HepG2 (cell line): ENCODE data around the gene EXO1. TPM values are rescaled to one million over a fixed set of nuclear protein-coding genes. Genes with fewer than 3 reads are reported as not detected.

ENCODE experiments used
- ATAC-seq: fragments of 200-7000 bp; cut with Tn5 transposase; 3 replicates; pipeline ENCODE4 v1.9.1; 2020; ENCODE audit warnings: mild to moderate bottlenecking, moderate library complexity
- BruUV-seq: library from RNA; stranded (reverse); fragments of 400-500 nt; replicated peaks from 2 replicates; lab custom pipeline; 2021; lab: Mats Ljungman, UMichigan
- CTCF ChIA-PET: fragments of 300-600 bp; formaldehyde crosslinking; extraction: SDS; loops from one replicate; lab custom pipeline; 2021; ENCODE audit warnings: low total read pairs, inconsistent platforms, low intra/inter-chr PET ratio; lab: Yijun Ruan, JAX
- POLR2A ChIA-PET: fragments of 350-600 bp; sonication (Branson Sonifier 250); formaldehyde crosslinking; loops from one replicate; lab custom pipeline; 2020; ENCODE audit warnings: antibody characterized with exemption, inconsistent platforms; lab: Yijun Ruan, JAX
- DNase-seq: peaks from one replicate; pipeline ENCODE4 v3.0.0-alpha.2; 2015; ENCODE audit warnings: low spot score
- FAIRE-seq: peaks from 3 replicates; lab custom pipeline; 2011; peaks lifted over from hg19 to GRCh38; lab: Jason Lieb, UNC
- H2AFZ ChIP-seq: one replicate; pipeline ENCODE4 v1.6.1; 2011; ENCODE audit warnings: low read length, inconsistent platforms
- H3K27ac ChIP-seq: fragments of 300-600 bp; 3 replicates; pipeline ENCODE4 v1.8.0; 2011; ENCODE audit warnings: mixed run types, mild to moderate bottlenecking, mixed read lengths, low read length, inconsistent platforms; ENCODE audit not compliant: insufficient read depth; ENCODE audit errors: extremely low read length
- H3K27me3 ChIP-seq, 2 experiments: fragments of 200-600 bp in 1 of 2; 2 replicates in 1 of 2; 3 replicates in 1 of 2; pipeline versions ENCODE4 v1.6.0 to v1.8.0; 2011; ENCODE audit warnings: low read length in 2 of 2, mild to moderate bottlenecking in 2 of 2, moderate library complexity in 2 of 2, inconsistent platforms in 1 of 2; ENCODE audit not compliant: insufficient read depth in 2 of 2, control insufficient read depth in 1 of 2
- H3K36me3 ChIP-seq, 2 experiments: fragments of 200-600 bp in 1 of 2; replicated peaks in 1 of 2; 2 replicates in 1 of 2; 3 replicates in 1 of 2; pipeline versions ENCODE4 v1.5.1 to v1.8.0; 2011; ENCODE audit warnings: low read length in 2 of 2, inconsistent platforms in 1 of 2; ENCODE audit not compliant: insufficient read depth in 2 of 2, control insufficient read depth in 1 of 2
- H3K4me1 ChIP-seq: 2 replicates; pipeline ENCODE4 v1.5.1; 2012; ENCODE audit warnings: low read length, inconsistent platforms; ENCODE audit not compliant: insufficient read depth
- H3K4me2 ChIP-seq: 2 replicates; pipeline ENCODE4 v1.6.0; 2011; ENCODE audit warnings: low read depth, low read length, inconsistent platforms
- H3K4me3 ChIP-seq, 3 experiments: fragments of 200-600 bp in 1 of 3; sonication (generic), shearing (Covaris generic) in 1 of 3; replicated peaks in 1 of 3; 2 replicates each; pipeline ENCODE4 v1.5.1; 2011 to 2016; ENCODE audit warnings: low read length in 3 of 3, inconsistent platforms in 2 of 3, low read depth in 2 of 3, mild to moderate bottlenecking in 2 of 3, control low read depth in 1 of 3, mixed read lengths in 1 of 3; ENCODE audit not compliant: insufficient read depth in 1 of 3
- H3K79me2 ChIP-seq: one replicate; pipeline ENCODE4 v1.6.1; 2011; ENCODE audit warnings: low read length, inconsistent platforms; ENCODE audit not compliant: insufficient read depth
- H3K9ac ChIP-seq: 2 replicates; pipeline ENCODE4 v1.6.0; 2011; ENCODE audit warnings: mild to moderate bottlenecking, low read depth, low read length, inconsistent platforms; ENCODE audit not compliant: insufficient read depth
- H3K9me3 ChIP-seq: 2 replicates; pipeline ENCODE4 v1.5.1; 2012; ENCODE audit warnings: mild to moderate bottlenecking, low read length
- H4K20me1 ChIP-seq: 2 replicates; pipeline ENCODE4 v1.6.0; 2011; ENCODE audit warnings: inconsistent platforms, mild to moderate bottlenecking, low read length, moderate library complexity; ENCODE audit not compliant: insufficient read depth
- BRCA1 ChIP-seq: sonication (generic); formaldehyde crosslinking; IDR thresholded peaks from 2 replicates; pipeline ENCODE4 v1.4.0; 2020; ENCODE audit warnings: missing genetic modification reagents
- CBX2 ChIP-seq, 2 experiments: fragments of 200-600 bp in 1 of 2; sonication (generic); formaldehyde crosslinking in 1 of 2; IDR thresholded peaks; 2 replicates each; pipeline versions ENCODE4 v1.7.0 to v1.8.1; 2018 to 2022; ENCODE audit warnings: low read depth in 2 of 2, low read length in 1 of 2, mild to moderate bottlenecking in 1 of 2, missing genetic modification reagents in 1 of 2
- CENPBD1 ChIP-seq: sonication (generic); formaldehyde crosslinking; IDR thresholded peaks from 2 replicates; pipeline ENCODE4 v1.8.0; 2022; ENCODE audit warnings: missing genetic modification reagents, low read depth, mild to moderate bottlenecking, borderline replicate concordance
- EHMT2 ChIP-seq: fragments of 200-600 bp; sonication (generic); IDR thresholded peaks from 2 replicates; pipeline ENCODE4 v1.7.0; 2017; ENCODE audit warnings: antibody characterized with exemption, low read depth, low read length, borderline replicate concordance
- FOSL2 ChIP-seq: sonication (generic); formaldehyde crosslinking; IDR thresholded peaks from 2 replicates; pipeline ENCODE4 v1.4.0; 2020; ENCODE audit warnings: missing genetic modification reagents
- GLI4 ChIP-seq: sonication (generic); formaldehyde crosslinking; IDR thresholded peaks from 2 replicates; pipeline ENCODE4 v1.5.1; 2020; ENCODE audit warnings: missing genetic modification reagents, mild to moderate bottlenecking, moderate library complexity, borderline replicate concordance
- MTF1 ChIP-seq: sonication (generic); formaldehyde crosslinking; IDR thresholded peaks from 2 replicates; pipeline ENCODE4 v1.5.0; 2020; ENCODE audit warnings: missing genetic modification reagents
- MZF1 ChIP-seq: sonication (generic); formaldehyde crosslinking; IDR thresholded peaks from 2 replicates; pipeline ENCODE4 v1.8.1; 2023; ENCODE audit warnings: mild to moderate bottlenecking, missing genetic modification reagents, borderline replicate concordance
- NR2F1 ChIP-seq, 2 experiments: fragments of 450-650 bp in 1 of 2; formaldehyde crosslinking in 1 of 2; IDR thresholded peaks; 2 replicates each; pipeline versions ENCODE4 v1.5.0 to v1.6.1; 2016 to 2020; ENCODE audit warnings: mild to moderate bottlenecking in 1 of 2, missing compliant biosample characterization in 1 of 2, missing genetic modification reagents in 1 of 2, moderate library complexity in 1 of 2
- RXRB ChIP-seq: IDR thresholded peaks from 2 replicates; pipeline ENCODE4 v1.6.1; 2016; ENCODE audit warnings: borderline replicate concordance, missing genetic modification reagents, missing compliant biosample characterization
- TBP ChIP-seq: sonication (generic); formaldehyde crosslinking; IDR thresholded peaks from 2 replicates; pipeline ENCODE4 v1.5.0; 2020; ENCODE audit warnings: missing genetic modification reagents
- TRIM22 ChIP-seq: fragments of 450-650 bp; IDR thresholded peaks from 2 replicates; pipeline ENCODE4 v1.6.1; 2017
- ZNF317 ChIP-seq: sonication (generic); formaldehyde crosslinking; IDR thresholded peaks from 2 replicates; pipeline ENCODE4 v1.5.0; 2020; ENCODE audit warnings: mild to moderate bottlenecking, missing genetic modification reagents
- ZNF343 ChIP-seq: sonication (generic); formaldehyde crosslinking; IDR thresholded peaks from 2 replicates; pipeline ENCODE4 v1.4.0; 2020; ENCODE audit warnings: mild to moderate bottlenecking, missing genetic modification reagents
- ZNF816 ChIP-seq: sonication (generic); formaldehyde crosslinking; IDR thresholded peaks from 2 replicates; pipeline ENCODE4 v1.8.0; 2022; ENCODE audit warnings: missing genetic modification reagents, mild to moderate bottlenecking, borderline replicate concordance
- ZNF839 ChIP-seq: sonication (generic); formaldehyde crosslinking; IDR thresholded peaks from 2 replicates; pipeline ENCODE4 v1.4.0; 2020; ENCODE audit warnings: missing genetic modification reagents, mild to moderate bottlenecking, borderline replicate concordance
- ZSCAN25 ChIP-seq: sonication (generic); formaldehyde crosslinking; IDR thresholded peaks from 2 replicates; pipeline ENCODE4 v1.8.0; 2022; ENCODE audit warnings: mild to moderate bottlenecking, missing genetic modification reagents
- ZSCAN30 ChIP-seq: sonication (generic); formaldehyde crosslinking; IDR thresholded peaks from 2 replicates; pipeline ENCODE4 v1.5.0; 2020; ENCODE audit warnings: mild to moderate bottlenecking, missing genetic modification reagents
- WGBS: methylation state at CpG from one replicate; pipeline ENCODE4 v1.1.6; 2017; ENCODE audit warnings: low lambda C conversion rate; 5-methylcytosine and 5-hydroxymethylcytosine counted together
- in situ Hi-C: cut with HindIII; loops from 2 replicates; pipeline ENCODE4 v1.10.0; 2017; ENCODE audit warnings: low pct_unique_long_range_greater_than_20kb; ENCODE audit not compliant: extremely low pct_ligation_motif_present
- intact Hi-C: fragments of 100-400 bp; cut with micrococcal nuclease; formaldehyde crosslinking; loops from one replicate; pipeline ENCODE4 v1.10.0; 2022; ENCODE audit not compliant: unreplicated experiment
- polyA plus RNA-seq, 8 experiments: library from polyadenylated mRNA; depleted of rRNA in 3 of 8; stranded (reverse) in 7 of 8; unstranded in 1 of 8; fragments of >200 nt; fragmentation: Illumina TruSeq in 4 of 8; extraction: Trizol in 4 of 8; gene quantifications; 2 replicates each; pipeline versions ENCODE4 v1.2.1 to v1.2.3, GENCODE V29; 2011 to 2016; ENCODE audit warnings: low read depth in 4 of 8, missing spikeins in 1 of 8, mixed read lengths in 1 of 8; ENCODE audit not compliant: insufficient read depth in 1 of 8
- total RNA-seq, 5 experiments: library from RNA; depleted of rRNA; stranded (reverse); fragments of >200 nt; fragmentation: Illumina TruSeq; extraction: Trizol; gene quantifications; 2 replicates each; pipeline ENCODE4 v1.2.3, GENCODE V29; 2016; ENCODE audit warnings: low read depth in 1 of 5

EXO1 gene
- total and polyA plus RNA-seq, 2 of the 13 experiments (the other 11 are each of a cell fraction or from before 2014, with no cell fraction given), result 3.2 to 26.1 TPM

GRCh38 chr1:241847540-241847795 is 536 bp upstream of the EXO1 start:
- intact Hi-C loops (no loop called here), in situ Hi-C loops (no loop called here)
- Histone ChIP-seq H3K36me3 (peaks cover 0 to 3% of the 10 kb centered on the region in 2 experiments; a peak in 1 of 5 replicates), H3K9ac (peak overlapping the region; percentile 79), H3K4me1 (peaks cover 29% of the 10 kb centered on the region), H3K27ac (peak overlapping the region; percentile 86), H2AFZ (peak overlapping the region; percentile 79), H4K20me1 (no peaks in the 10 kb centered on the region), H3K4me3 (peak overlapping the region; percentile 90 to 99 (median 97)), H3K27me3 (no peaks in the 10 kb centered on the region; a peak in 1 of 5 replicates), H3K79me2 (peaks cover 2% of the 10 kb centered on the region), H3K4me2 (peak overlapping the region; percentile 82), H3K9me3 (no peaks in the 10 kb centered on the region)
- 1% methylated on average over 6 of the region's 6 CpGs for WGBS
- ATAC-seq (no peak), DNase-seq (no peak), FAIRE-seq (no peak)
- no TSS peak for BruUV-seq
- CTCF ChIA-PET, result no interaction called here
- POLR2A ChIA-PET, result interaction anchor here (1.8 kb wide), 1 partner anchor 207 kb away, joined by 10 read pairs; the partner anchor contains the start of genes CHML and OPN3
- 0 out of 2 replicates have a peak, but pooled peaks have one; percentile 10 for TF ChIP-seq BRCA1
- no peak for TF ChIP-seq MTF1 (CRISPR knock-in tag)
- TF ChIP-seq ZSCAN30, result 0 out of 2 replicates have a peak, but pooled peaks have one; percentile 31
- no peak for TF ChIP-seq CENPBD1 (CRISPR knock-in tag)
- peak; percentile 36; the same call in 1 of the 2 replicates for TF ChIP-seq ZNF816 (CRISPR knock-in tag)
- TF ChIP-seq EHMT2, result no peak

GRCh38 chr1:241848686-241849344 is 811 bp downstream of the EXO1 start:
- peaks cover 0 to 4% of the 10 kb centered on the region in 2 experiments; a peak in 1 of 5 replicates for H3K36me3 ChIP-seq
- no peak for FAIRE-seq
- H3K79me2 ChIP-seq, result peaks cover 2% of the 10 kb centered on the region
- peak overlapping the region; percentile 81 for H2AFZ ChIP-seq
- POLR2A ChIA-PET, result no interaction called here
- no peaks in the 10 kb centered on the region for H3K9me3 ChIP-seq
- DNase-seq, result no peak
- H3K4me1 ChIP-seq, result peaks cover 29% of the 10 kb centered on the region
- H3K9ac ChIP-seq, result peak overlapping the region; percentile 79
- peak overlapping the region; percentile 90 to 99 (median 97) for H3K4me3 ChIP-seq
- no peaks in the 10 kb centered on the region; a peak in 1 of 5 replicates for H3K27me3 ChIP-seq
- peak overlapping the region; percentile 86 for H3K27ac ChIP-seq
- in situ Hi-C loops, result no loop called here
- ATAC-seq, result peak; percentile 22
- H4K20me1 ChIP-seq, result no peaks in the 10 kb centered on the region
- H3K4me2 ChIP-seq, result peak overlapping the region; percentile 82
- 2% methylated on average over 13 of the region's 13 CpGs for WGBS
- intact Hi-C loops, result no loop called here
- CTCF ChIA-PET, result no interaction called here
- BruUV-seq, result no TSS peak
- no peak for TF ChIP-seq MZF1 (CRISPR knock-in tag)
- no peak for TF ChIP-seq ZNF317 (CRISPR knock-in tag)
- no peak for TF ChIP-seq NR2F1 (CRISPR knock-in tag; IDR thresholded peaks at IDR 0.05)
- TF ChIP-seq TBP (CRISPR knock-in tag), result no peak
- no peak for TF ChIP-seq GLI4 (CRISPR knock-in tag)
- TF ChIP-seq ZSCAN25 (CRISPR knock-in tag), result no peak
- no peak for TF ChIP-seq RXRB (CRISPR knock-in tag)
- TF ChIP-seq ZNF343 (CRISPR knock-in tag), result no peak
- no peak for TF ChIP-seq FOSL2 (CRISPR knock-in tag)
- TF ChIP-seq ZNF839 (CRISPR knock-in tag), result no peak
- no peak for TF ChIP-seq CBX2 (IDR thresholded peaks at IDR 0.05; ENCODE audit: low read depth, low read length)
- TF ChIP-seq CBX2 (CRISPR knock-in tag; IDR thresholded peaks at IDR 0.05; ENCODE audit: low read depth), result no peak
- TF ChIP-seq TRIM22, result no peak
